Measurements from ENCODE around the gene TRIM14.

The TRIM14 gene

GRCh38 chr9:98124637-98125426 is 5.8 kb upstream of the TRIM14 start:
- peak overlapping the region; percentile 99 for H3K27ac ChIP-seq

GRCh38 chr9:98124091-98124490 is 5.1 kb upstream of the TRIM14 start:
- H3K27ac ChIP-seq = peak overlapping the region; percentile 99

More at GRCh38 chr9:98124637-98125426, 5.8 kb upstream of the TRIM14 start:
- TF ChIP-seq CTCF (conservative IDR thresholded peaks at IDR 0.05) = no peak

GRCh38 chr9:98121058-98121457 is 2.0 kb upstream of the TRIM14 start:
- H3K27ac ChIP-seq = peak overlapping the region; percentile 99
- peak; percentile 66 for TF ChIP-seq CTCF (conservative IDR thresholded peaks at IDR 0.05)

- H3K27ac ChIP-seq = peak overlapping the region; percentile 99
These were observed 1.5 kb upstream of the TRIM14 start for GRCh38 chr9:98120476-98120875.

GRCh38 chr9:98117984-98118639 is 910 bp downstream of the TRIM14 start:
- peak overlapping the region; percentile 99 for H3K27ac ChIP-seq
- peak; percentile 51 for TF ChIP-seq CTCF (conservative IDR thresholded peaks at IDR 0.05)

More at GRCh38 chr9:98120476-98120875, 1.5 kb upstream of the TRIM14 start:
- no peak for TF ChIP-seq CTCF (conservative IDR thresholded peaks at IDR 0.05)

- peak overlapping the region; percentile 99; the same call in 1 of the 2 replicates for H3K27ac ChIP-seq
These were observed 1.9 kb downstream of the TRIM14 start for GRCh38 chr9:98117097-98117496.

GRCh38 chr9:98109052-98109451 is 10.0 kb downstream of the TRIM14 start:
- no peak overlapping the region for H3K27ac ChIP-seq
- no peak for TF ChIP-seq CTCF (conservative IDR thresholded peaks at IDR 0.05)

GRCh38 chr9:98108531-98109031 is 10.4 kb downstream of the TRIM14 start:
- no peak overlapping the region for H3K27ac ChIP-seq
- no peak for TF ChIP-seq CTCF (conservative IDR thresholded peaks at IDR 0.05)

Data from VCaP (cell line).